Mucosa of rectum (tissue), 2 donors: ENCODE data around the gene RNF135.
"Not testable (repeated sequence)": the region's sequence is repeated elsewhere in the genome, so short reads cannot be mapped to it uniquely, and the experiment has no call there.

Source experiments
- H3K27ac ChIP-seq, 2 donors: one replicate each; pipeline ENCODE4 v1.7.0; 2013; ENCODE audit warnings: inconsistent platforms in 2 of 2, low read depth in 2 of 2, low read length in 2 of 2
- H3K27me3 ChIP-seq, 2 donors: one replicate each; pipeline ENCODE4 v1.7.0; 2013; ENCODE audit warnings: low read length in 2 of 2; ENCODE audit not compliant: control insufficient read depth in 2 of 2, insufficient read depth in 2 of 2
- H3K36me3 ChIP-seq, 2 donors: one replicate each; pipeline ENCODE4 v1.7.0; 2013; ENCODE audit warnings: low read length in 2 of 2; ENCODE audit not compliant: control insufficient read depth in 2 of 2, insufficient read depth in 2 of 2
- H3K4me1 ChIP-seq, 2 donors: one replicate each; pipeline ENCODE4 v1.7.0; 2013; ENCODE audit warnings: low read length in 2 of 2, mild to moderate bottlenecking in 1 of 2; ENCODE audit not compliant: control insufficient read depth in 2 of 2, insufficient read depth in 2 of 2
- H3K4me3 ChIP-seq, 2 donors: one replicate each; pipeline ENCODE4 v1.7.0; 2013; ENCODE audit warnings: low read length in 2 of 2
- H3K9ac ChIP-seq, 2 donors: one replicate each; pipeline ENCODE4 v1.7.0; 2013; ENCODE audit warnings: low read length in 2 of 2, low read depth in 1 of 2, mild to moderate bottlenecking in 1 of 2
- H3K9me3 ChIP-seq, 2 donors: one replicate each; pipeline ENCODE4 v1.7.0; 2013; ENCODE audit warnings: low read length in 2 of 2; ENCODE audit not compliant: control insufficient read depth in 2 of 2
- donor health status: healthy.
- donor health status: Normal muscosa, but diverticular disease.

The RNF135 gene

GRCh38 chr17:30969989-30970830, 629 bp upstream of the RNF135 start:
- peak overlapping the region; percentile 71 to 94 for H3K4me3 ChIP-seq
- peaks cover 5 to 12% of the 10 kb centered on the region in 2 donors for H3K4me1 ChIP-seq
- peak overlapping the region; percentile 98 for H3K27ac ChIP-seq
- no peaks in the 10 kb centered on the region for H3K27me3 ChIP-seq
- peak overlapping the region; percentile 84 to 96 for H3K9ac ChIP-seq
- no peaks in the 10 kb centered on the region for H3K9me3 ChIP-seq
- peaks cover 0 to 2% of the 10 kb centered on the region in 2 donors for H3K36me3 ChIP-seq

- Histone ChIP-seq H3K27me3 (no peaks in the 10 kb centered on the region), H3K4me1 (peaks cover 2 to 7% of the 10 kb centered on the region in 2 donors), H3K36me3 (peaks cover 0 to 7% of the 10 kb centered on the region in 2 donors), H3K9ac (no peak overlapping the region), H3K27ac (no peak overlapping the region), H3K9me3 (no peaks in the 10 kb centered on the region), H3K4me3 (no peak overlapping the region)
Measured at GRCh38 chr17:30975042-30975820, 4.4 kb downstream of the RNF135 start.

- H3K4me1 ChIP-seq, H3K9me3 ChIP-seq, H3K9ac ChIP-seq, H3K27ac ChIP-seq, H3K4me3 ChIP-seq, H3K27me3 ChIP-seq: not testable (repeated sequence)
- H3K36me3 ChIP-seq: peaks cover 5 to 11% of the 10 kb centered on the region in 2 donors
Measured at GRCh38 chr17:30979919-30980318, 9.1 kb downstream of the RNF135 start.

- Histone ChIP-seq H3K4me3 (no peak overlapping the region), H3K27me3 (no peaks in the 10 kb centered on the region), H3K27ac (no peak overlapping the region), H3K9me3 (no peaks in the 10 kb centered on the region), H3K4me1 (no peaks in the 10 kb centered on the region), H3K36me3 (peaks cover 16% of the 10 kb centered on the region in 2 donors), H3K9ac (no peak overlapping the region)
Measured at GRCh38 chr17:30981531-30982519, 11.0 kb downstream of the RNF135 start.

- Histone ChIP-seq H3K4me3 (no peak overlapping the region), H3K27me3 (no peaks in the 10 kb centered on the region), H3K36me3 (peaks cover 16 to 18% of the 10 kb centered on the region in 2 donors), H3K9ac (no peak overlapping the region), H3K9me3 (no peaks in the 10 kb centered on the region), H3K27ac (no peak overlapping the region), H3K4me1 (no peaks in the 10 kb centered on the region)
Measured at GRCh38 chr17:30982855-30983254, 12.0 kb downstream of the RNF135 start.

GRCh38 chr17:30990458-30990857, 19.6 kb downstream of the RNF135 start:
- Histone ChIP-seq H3K27me3 (no peaks in the 10 kb centered on the region), H3K4me1 (no peaks in the 10 kb centered on the region), H3K9me3 (no peaks in the 10 kb centered on the region), H3K9ac (no peak overlapping the region), H3K27ac (no peak overlapping the region), H3K4me3 (no peak overlapping the region), H3K36me3 (peaks cover 12 to 14% of the 10 kb centered on the region in 2 donors)

GRCh38 chr17:30992551-30992950, 21.7 kb downstream of the RNF135 start:
- Histone ChIP-seq H3K27ac (no peak overlapping the region), H3K4me1 (peaks cover 10% of the 10 kb centered on the region in 2 donors), H3K4me3 (no peak overlapping the region), H3K36me3 (peaks cover 11 to 12% of the 10 kb centered on the region in 2 donors), H3K9ac (no peak overlapping the region), H3K27me3 (no peaks in the 10 kb centered on the region), H3K9me3 (no peaks in the 10 kb centered on the region)

GRCh38 chr17:30995347-30995746, 24.5 kb downstream of the RNF135 start:
- H3K27me3 ChIP-seq: no peaks in the 10 kb centered on the region
- no peaks in the 10 kb centered on the region for H3K9me3 ChIP-seq
- H3K4me3 ChIP-seq: no peak overlapping the region
- H3K9ac ChIP-seq: no peak overlapping the region
- H3K4me1 ChIP-seq: peaks cover 11 to 18% of the 10 kb centered on the region in 2 donors
- H3K36me3 ChIP-seq: peaks cover 25 to 29% of the 10 kb centered on the region in 2 donors
- H3K27ac ChIP-seq: no peak overlapping the region

GRCh38 chr17:30996486-30996885, 25.6 kb downstream of the RNF135 start:
- Histone ChIP-seq H3K9me3 (no peaks in the 10 kb centered on the region), H3K4me3 (no peak overlapping the region), H3K27ac (peak overlapping the region; percentile 85 to 86), H3K9ac (no peak overlapping the region), H3K4me1 (peaks cover 11 to 18% of the 10 kb centered on the region in 2 donors), H3K27me3 (no peaks in the 10 kb centered on the region), H3K36me3 (peaks cover 22 to 29% of the 10 kb centered on the region in 2 donors)
